Immature natural killer cell (primary cell): ENCODE measurements around the gene ADARB2. TPM values are rescaled to one million over a fixed set of nuclear protein-coding genes. Genes with fewer than 3 reads are reported as not detected.

Experiments
- DNase-seq, 3 donors: peaks; one replicate each; pipeline ENCODE4 v3.0.0; 2022; ENCODE audit warnings: mixed read lengths in 1 of 3
- H3K27ac Mint-ChIP-seq, 6 donors: one replicate each; pipeline ENCODE4 v1.8.0; 2020; ENCODE audit warnings: mixed read lengths in 6 of 6, mild to moderate bottlenecking in 5 of 6, inconsistent platforms in 4 of 6, moderate library complexity in 3 of 6
- H3K27me3 Mint-ChIP-seq, 3 donors: one replicate each; pipeline ENCODE4 v1.8.0; 2020 to 2021; ENCODE audit warnings: low read depth in 3 of 3, mild to moderate bottlenecking in 3 of 3, mixed read lengths in 3 of 3, moderate library complexity in 3 of 3, inconsistent platforms in 1 of 3
- H3K36me3 Mint-ChIP-seq, 3 donors: one replicate each; pipeline ENCODE4 v1.8.0; 2020; ENCODE audit warnings: mixed read lengths in 3 of 3, inconsistent platforms in 2 of 3, mild to moderate bottlenecking in 2 of 3
- H3K4me1 Mint-ChIP-seq, 2 donors: one replicate each; pipeline ENCODE4 v1.8.0; 2020; ENCODE audit warnings: inconsistent platforms in 2 of 2, mild to moderate bottlenecking in 2 of 2, mixed read lengths in 2 of 2, moderate library complexity in 1 of 2
- H3K4me3 Mint-ChIP-seq, 5 donors: one replicate each; pipeline ENCODE4 v1.8.0; 2020; ENCODE audit warnings: mild to moderate bottlenecking in 5 of 5, mixed read lengths in 5 of 5, inconsistent platforms in 3 of 5, moderate library complexity in 3 of 5
- H3K9me3 Mint-ChIP-seq, 6 donors: one replicate each; pipeline ENCODE4 v1.8.0; 2020; ENCODE audit warnings: mild to moderate bottlenecking in 6 of 6, mixed read lengths in 6 of 6, inconsistent platforms in 4 of 6, moderate library complexity in 3 of 6
- polyA plus RNA-seq, 3 donors: library from polyadenylated mRNA; unstranded; fragments of 300-500 nt; fragmentation: Illumina TruSeq; gene quantifications; one replicate each; pipeline ENCODE4 v1.2.3, GENCODE V29; 2021

The ADARB2 gene
- polyA plus RNA-seq, 3 donors from 2014 or later = 0.12 TPM; not detected in 2

DNA sequence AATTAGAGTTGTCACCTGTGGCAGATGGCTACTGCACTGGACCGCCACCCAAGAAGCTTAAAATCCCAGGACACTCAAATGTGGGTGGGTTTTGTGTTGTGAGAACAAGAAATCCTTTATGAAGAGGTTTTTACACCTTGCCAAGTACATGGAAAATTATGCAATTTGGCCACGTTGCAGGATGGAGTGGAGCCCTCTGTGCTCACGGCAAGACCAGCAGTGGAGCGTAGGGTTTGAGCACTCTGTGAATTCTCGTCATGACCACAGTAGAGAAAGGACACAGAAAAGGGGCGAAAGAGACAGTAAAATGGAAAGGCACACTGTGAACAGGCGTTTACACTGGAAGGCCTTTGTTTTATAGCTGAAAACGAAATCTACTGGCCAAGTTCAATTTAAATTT lies 222.6 kb downstream of the ADARB2 start:
- peaks cover 2 to 3% (median 3%) of the 10 kb centered on the region in 3 donors for H3K27me3 Mint-ChIP-seq
- H3K36me3 Mint-ChIP-seq = no peaks in the 10 kb centered on the region
- no peak overlapping the region for H3K4me3 Mint-ChIP-seq
- H3K9me3 Mint-ChIP-seq = peaks cover 0 to 2% (median 0%) of the 10 kb centered on the region in 6 donors
- H3K4me1 Mint-ChIP-seq = no peaks in the 10 kb centered on the region
- DNase-seq = no peak
- no peak overlapping the region for H3K27ac Mint-ChIP-seq

DNA sequence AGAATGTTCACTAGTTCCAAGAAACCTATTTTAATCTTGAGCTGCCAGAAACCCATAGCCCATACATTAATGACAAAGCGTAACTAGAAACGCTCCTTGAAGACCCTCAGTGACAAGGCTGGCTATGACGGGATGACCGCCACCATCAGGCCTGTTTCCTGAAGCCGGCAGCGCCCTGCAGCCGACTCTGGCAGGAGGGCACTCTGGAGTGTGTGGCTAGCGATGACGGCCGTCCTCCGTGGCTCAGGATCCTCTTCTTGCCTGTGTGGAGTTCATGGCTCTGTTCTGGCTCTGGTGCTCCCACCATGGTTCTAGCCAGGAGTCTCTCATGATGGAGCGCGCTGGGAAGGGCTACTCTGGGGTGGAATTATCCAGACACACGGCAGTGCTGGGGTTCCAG lies 224.1 kb downstream of the ADARB2 start:
- H3K36me3 Mint-ChIP-seq = no peaks in the 10 kb centered on the region
- H3K9me3 Mint-ChIP-seq = peaks cover 0 to 2% (median 0%) of the 10 kb centered on the region in 6 donors
- no peak for DNase-seq
- no peaks in the 10 kb centered on the region for H3K4me1 Mint-ChIP-seq
- H3K27me3 Mint-ChIP-seq = peaks cover 2 to 3% (median 3%) of the 10 kb centered on the region in 3 donors
- no peak overlapping the region for H3K4me3 Mint-ChIP-seq
- no peak overlapping the region for H3K27ac Mint-ChIP-seq

DNA sequence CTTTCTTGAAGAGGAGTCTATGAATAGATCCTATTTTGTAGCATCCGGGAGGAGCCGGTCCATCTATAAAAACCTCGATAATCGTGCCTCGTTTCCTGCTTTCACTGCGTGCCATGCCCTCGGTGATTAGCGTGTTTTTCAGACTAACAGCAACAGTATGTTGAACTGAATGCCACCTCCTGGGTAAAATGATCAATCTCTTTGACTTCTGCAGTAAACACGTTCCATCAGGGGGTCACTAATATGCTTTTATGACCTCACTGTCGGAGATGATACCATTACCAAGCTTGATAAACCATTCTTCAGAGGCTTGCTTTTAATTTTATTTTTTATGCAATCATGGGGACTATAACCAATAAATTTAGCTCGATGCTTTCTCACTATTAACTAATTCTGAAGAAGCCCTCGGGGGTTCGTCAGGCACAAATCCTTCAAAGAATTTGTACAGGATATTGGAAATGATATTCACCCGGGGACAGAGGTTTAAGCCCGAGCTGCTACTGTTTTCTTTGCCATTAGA lies 228.3 kb downstream of the ADARB2 start:
- Mint-ChIP-seq H3K27me3 (peaks cover 0 to 5% (median 0%) of the 10 kb centered on the region in 3 donors), H3K27ac (no peak overlapping the region), H3K4me1 (no peaks in the 10 kb centered on the region), H3K9me3 (peaks cover 0 to 5% (median 0%) of the 10 kb centered on the region in 6 donors), H3K4me3 (no peak overlapping the region), H3K36me3 (no peaks in the 10 kb centered on the region)
- DNase-seq = no peak

DNA sequence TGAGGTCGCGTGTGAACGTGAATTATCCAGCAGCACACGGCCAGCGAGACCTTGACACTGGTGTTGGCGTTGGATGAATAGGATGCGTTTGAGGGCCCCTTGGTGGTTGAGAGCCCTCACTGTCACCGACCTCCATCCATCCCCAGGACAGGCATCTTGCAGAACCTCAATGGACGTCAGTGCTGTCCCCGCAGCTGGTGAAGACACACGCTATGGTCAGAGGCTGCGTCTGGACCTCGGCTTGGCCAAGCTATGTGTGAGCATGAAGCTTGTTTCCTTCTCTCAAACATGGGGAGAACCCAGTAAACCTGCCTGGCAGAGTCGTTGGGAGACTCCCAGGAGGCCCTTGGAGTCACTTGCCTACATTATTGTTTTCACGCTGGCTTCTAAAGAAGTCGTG lies 229.2 kb downstream of the ADARB2 start:
- Mint-ChIP-seq H3K9me3 (peaks cover 0 to 5% (median 0%) of the 10 kb centered on the region in 6 donors), H3K27ac (no peak overlapping the region), H3K27me3 (peaks cover 0 to 3% (median 0%) of the 10 kb centered on the region in 3 donors), H3K36me3 (no peaks in the 10 kb centered on the region), H3K4me1 (no peaks in the 10 kb centered on the region), H3K4me3 (no peak overlapping the region)
- no peak for DNase-seq

DNA sequence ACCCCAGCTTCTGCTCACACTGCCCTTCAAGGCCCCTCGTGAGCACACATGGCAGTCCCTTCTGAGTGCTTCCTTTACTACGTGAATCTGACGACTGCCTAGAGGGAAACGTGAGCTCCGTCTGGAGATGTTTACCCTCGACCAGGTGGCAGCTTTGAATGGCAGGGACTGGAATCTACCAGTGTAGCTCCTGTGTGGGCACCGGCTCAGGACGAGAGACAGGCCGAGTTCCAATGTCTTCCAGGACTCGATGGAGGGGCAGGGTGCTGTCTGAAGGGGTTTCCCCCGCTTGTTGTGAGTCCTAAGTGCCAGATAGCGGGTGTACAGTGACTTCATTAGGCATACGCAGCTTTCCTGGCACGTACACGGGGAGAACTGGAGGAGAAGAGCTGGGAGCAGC lies 229.9 kb downstream of the ADARB2 start:
- Mint-ChIP-seq H3K9me3 (peaks cover 0 to 5% (median 0%) of the 10 kb centered on the region in 6 donors), H3K36me3 (no peaks in the 10 kb centered on the region), H3K27ac (no peak overlapping the region), H3K4me3 (no peak overlapping the region), H3K27me3 (peaks cover 0 to 3% (median 0%) of the 10 kb centered on the region in 3 donors), H3K4me1 (no peaks in the 10 kb centered on the region)
- DNase-seq = no peak

DNA sequence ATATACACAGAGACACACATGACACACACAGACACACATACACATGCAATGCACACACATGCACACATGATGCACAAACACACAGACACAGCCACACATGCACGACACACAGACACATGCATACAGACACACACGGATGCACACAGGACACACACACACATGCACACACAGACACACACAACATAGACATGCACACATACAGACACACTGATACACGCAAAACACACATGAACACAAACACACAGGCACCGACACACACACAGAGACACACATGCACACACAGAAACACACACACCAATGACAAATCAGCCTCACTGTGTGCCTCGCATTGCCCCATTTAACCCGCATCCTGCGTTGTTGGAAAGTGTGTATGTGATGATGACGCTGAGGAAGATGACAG lies 232.4 kb downstream of the ADARB2 start:
- H3K27me3 Mint-ChIP-seq = peaks cover 0 to 3% (median 0%) of the 10 kb centered on the region in 3 donors
- no peak overlapping the region for H3K4me3 Mint-ChIP-seq
- peaks cover 0 to 3% (median 0%) of the 10 kb centered on the region in 6 donors for H3K9me3 Mint-ChIP-seq
- no peaks in the 10 kb centered on the region for H3K36me3 Mint-ChIP-seq
- no peaks in the 10 kb centered on the region for H3K4me1 Mint-ChIP-seq
- H3K27ac Mint-ChIP-seq = no peak overlapping the region
- no peak for DNase-seq

DNA sequence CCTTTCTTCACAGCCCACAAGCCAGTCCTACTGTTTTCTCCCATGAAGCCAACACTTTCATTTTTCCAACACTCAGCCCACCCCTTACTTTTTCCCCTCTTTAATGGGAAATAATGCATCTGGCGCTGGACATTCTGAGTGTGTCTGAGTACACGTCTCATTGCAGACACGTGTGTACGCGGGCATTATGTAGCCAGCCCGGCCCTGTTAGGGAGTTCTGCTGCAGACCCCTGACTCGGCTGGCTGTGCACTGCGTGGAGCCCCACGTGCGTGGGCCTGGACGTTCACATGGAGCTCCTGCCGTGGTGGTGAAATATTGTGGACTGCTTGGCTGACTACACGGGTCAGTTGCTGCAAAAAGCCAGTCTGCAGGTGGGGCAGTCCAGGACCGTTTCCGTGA lies 233.0 kb downstream of the ADARB2 start:
- Mint-ChIP-seq H3K27me3 (peaks cover 0 to 3% (median 0%) of the 10 kb centered on the region in 3 donors), H3K4me3 (no peak overlapping the region), H3K9me3 (peaks cover 0 to 3% (median 0%) of the 10 kb centered on the region in 6 donors), H3K4me1 (no peaks in the 10 kb centered on the region), H3K27ac (no peak overlapping the region), H3K36me3 (no peaks in the 10 kb centered on the region)
- DNase-seq = no peak

DNA sequence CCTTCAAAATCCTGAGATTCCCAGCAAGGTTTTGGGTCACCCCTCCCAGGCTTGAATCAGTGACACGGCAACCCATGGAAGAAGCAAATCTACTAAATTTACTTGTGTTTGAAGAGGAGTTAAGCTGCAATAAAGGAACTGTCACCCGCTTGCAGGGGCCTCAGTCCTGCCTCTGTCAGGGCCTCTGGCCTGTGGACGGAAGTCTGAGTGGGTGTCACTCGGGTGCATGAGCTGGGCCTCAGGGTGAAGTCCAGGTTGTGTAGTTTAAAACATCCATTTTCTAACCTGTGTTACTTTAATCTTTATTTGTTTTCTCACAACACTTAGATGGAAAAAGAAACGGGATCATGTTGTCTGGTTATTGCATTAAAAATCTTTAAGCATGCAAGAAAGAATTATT lies 234.9 kb downstream of the ADARB2 start:
- Mint-ChIP-seq H3K36me3 (no peaks in the 10 kb centered on the region), H3K27ac (no peak overlapping the region), H3K27me3 (peaks cover 0 to 3% (median 0%) of the 10 kb centered on the region in 3 donors), H3K4me3 (no peak overlapping the region), H3K9me3 (peaks cover 0 to 3% (median 0%) of the 10 kb centered on the region in 6 donors), H3K4me1 (no peaks in the 10 kb centered on the region)
- no peak for DNase-seq

DNA sequence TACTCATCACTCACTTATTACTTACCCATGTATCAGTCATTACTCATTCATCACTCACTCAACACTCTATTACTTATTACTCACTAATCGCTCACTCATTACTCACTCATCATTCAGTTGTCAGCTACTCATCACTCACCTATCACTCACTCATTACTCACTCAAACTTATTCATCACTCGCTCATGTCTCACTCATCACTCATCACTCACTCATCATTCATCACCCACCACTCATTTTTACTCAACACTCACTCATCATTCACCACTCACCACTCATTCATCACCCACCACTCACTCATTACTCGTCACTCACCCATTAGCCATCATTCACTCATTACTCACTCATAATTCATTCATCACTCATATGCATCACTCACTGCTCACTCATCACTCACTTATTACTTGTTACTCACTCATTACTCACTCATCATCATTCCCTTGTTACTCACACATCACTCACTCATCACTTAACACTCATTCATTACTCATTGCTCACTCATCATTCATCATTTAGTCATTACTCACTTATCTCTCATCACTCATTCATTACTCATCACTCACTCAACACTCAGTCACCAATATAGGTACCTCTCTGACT lies 237.9 kb downstream of the ADARB2 start:
- Mint-ChIP-seq H3K9me3 (no peaks in the 10 kb centered on the region), H3K36me3 (no peaks in the 10 kb centered on the region), H3K4me3 (no peak overlapping the region), H3K4me1 (no peaks in the 10 kb centered on the region), H3K27me3 (no peaks in the 10 kb centered on the region), H3K27ac (no peak overlapping the region)
- DNase-seq = no peak

DNA sequence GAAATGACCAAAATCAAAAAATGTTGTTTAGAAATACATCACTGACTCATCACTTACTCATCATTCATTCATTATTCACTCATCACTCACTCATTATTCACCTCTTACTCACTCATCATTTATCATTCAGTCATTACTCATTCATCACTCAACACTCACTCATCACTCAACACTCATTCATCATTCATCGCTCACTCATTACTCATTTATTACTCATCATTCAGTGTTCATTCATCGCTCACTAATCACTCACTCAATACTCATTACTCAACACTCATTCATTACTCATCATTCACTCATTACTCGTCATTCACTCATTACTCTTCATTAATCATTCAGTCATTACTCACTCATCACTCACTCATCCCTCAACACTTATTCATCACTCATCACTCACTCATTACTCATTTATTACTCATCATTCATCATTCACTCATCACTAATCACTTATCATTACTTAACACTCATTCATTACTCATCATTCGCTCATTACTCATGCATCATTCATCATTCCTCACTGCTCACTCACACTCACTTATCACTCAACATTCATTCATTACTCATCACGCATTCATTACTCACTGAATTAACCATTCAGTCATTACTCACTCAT lies 238.5 kb downstream of the ADARB2 start:
- H3K4me3 Mint-ChIP-seq = no peak overlapping the region
- DNase-seq = no peak
- no peaks in the 10 kb centered on the region for H3K9me3 Mint-ChIP-seq
- no peaks in the 10 kb centered on the region for H3K27me3 Mint-ChIP-seq
- H3K36me3 Mint-ChIP-seq = no peaks in the 10 kb centered on the region
- no peaks in the 10 kb centered on the region for H3K4me1 Mint-ChIP-seq
- no peak overlapping the region for H3K27ac Mint-ChIP-seq

DNA sequence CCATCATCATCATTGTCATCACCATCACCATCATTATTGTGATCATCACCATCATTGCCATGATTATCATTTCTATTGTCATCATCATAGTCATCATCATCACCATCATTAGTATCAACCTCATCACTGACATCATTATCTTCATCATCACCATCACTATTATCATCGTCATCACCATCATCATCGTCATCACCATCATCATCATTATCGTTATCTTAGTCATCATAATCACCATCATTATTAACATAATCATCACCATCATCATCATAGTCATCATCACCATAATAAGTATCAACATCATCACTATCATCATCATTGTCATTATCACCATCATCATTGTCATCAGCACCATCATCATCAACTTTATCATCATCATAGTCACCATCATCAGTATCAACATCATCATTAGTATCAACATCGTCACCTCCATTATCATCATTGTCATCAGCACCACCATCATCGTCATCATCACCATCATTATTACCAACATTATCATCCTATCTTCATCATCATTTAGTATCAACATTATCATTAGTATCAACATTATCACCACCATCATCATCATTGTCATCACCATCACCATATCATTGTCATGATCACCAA lies 241.3 kb downstream of the ADARB2 start:
- H3K4me3 Mint-ChIP-seq = no peak overlapping the region
- no peaks in the 10 kb centered on the region for H3K9me3 Mint-ChIP-seq
- H3K36me3 Mint-ChIP-seq = no peaks in the 10 kb centered on the region
- H3K27me3 Mint-ChIP-seq = no peaks in the 10 kb centered on the region
- no peak overlapping the region for H3K27ac Mint-ChIP-seq
- H3K4me1 Mint-ChIP-seq = no peaks in the 10 kb centered on the region
- DNase-seq = no peak

DNA sequence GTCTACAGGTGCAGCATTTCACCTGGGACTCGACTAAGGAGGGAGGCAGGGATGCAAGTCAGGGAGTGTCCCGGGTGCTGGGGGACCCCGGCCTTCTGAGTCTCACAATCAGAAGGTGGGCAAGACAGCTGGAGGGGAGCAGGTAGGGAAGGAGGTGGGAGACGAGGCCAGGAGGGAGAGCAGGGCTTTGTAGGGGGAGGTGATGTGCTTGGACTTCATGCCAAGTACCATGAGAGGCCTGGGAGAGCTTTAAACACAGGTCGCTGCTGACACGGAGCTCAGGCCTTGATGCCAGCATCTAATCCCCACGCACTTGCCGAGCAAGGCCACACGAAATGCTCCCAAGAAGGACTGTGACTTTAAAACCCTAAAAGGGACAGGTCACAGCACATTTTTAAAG lies 244.7 kb downstream of the ADARB2 start:
- H3K4me3 Mint-ChIP-seq = no peak overlapping the region
- no peak overlapping the region for H3K27ac Mint-ChIP-seq
- H3K36me3 Mint-ChIP-seq = no peaks in the 10 kb centered on the region

DNA sequence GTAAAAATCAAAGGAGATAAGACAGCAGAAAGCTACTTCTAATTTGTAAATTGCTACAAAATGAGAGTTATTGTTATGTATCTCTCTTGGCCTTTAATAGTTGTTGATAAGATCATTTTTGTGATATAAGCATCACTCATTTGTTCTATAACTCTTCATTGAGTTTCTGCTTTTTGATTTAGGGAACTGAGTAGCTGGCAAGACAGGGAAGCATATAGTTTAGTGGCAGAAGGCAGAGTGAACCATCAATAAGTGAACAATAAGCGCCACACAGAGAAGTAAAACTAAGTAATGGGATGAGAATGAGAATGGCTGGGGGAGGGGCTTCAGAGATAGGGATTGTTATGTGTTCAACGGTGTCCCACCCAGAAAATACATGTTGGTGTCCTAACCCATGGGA lies 245.4 kb downstream of the ADARB2 start:
- Mint-ChIP-seq H3K4me3 (no peak overlapping the region), H3K27ac (no peak overlapping the region), H3K27me3 (no peaks in the 10 kb centered on the region), H3K4me1 (no peaks in the 10 kb centered on the region), H3K9me3 (no peaks in the 10 kb centered on the region), H3K36me3 (no peaks in the 10 kb centered on the region)
- no peak for DNase-seq

More for the DNA sequence above, 244.7 kb downstream of the ADARB2 start:
- DNase-seq = no peak
- no peaks in the 10 kb centered on the region for H3K27me3 Mint-ChIP-seq
- no peaks in the 10 kb centered on the region for H3K4me1 Mint-ChIP-seq
- H3K9me3 Mint-ChIP-seq = no peaks in the 10 kb centered on the region

DNA sequence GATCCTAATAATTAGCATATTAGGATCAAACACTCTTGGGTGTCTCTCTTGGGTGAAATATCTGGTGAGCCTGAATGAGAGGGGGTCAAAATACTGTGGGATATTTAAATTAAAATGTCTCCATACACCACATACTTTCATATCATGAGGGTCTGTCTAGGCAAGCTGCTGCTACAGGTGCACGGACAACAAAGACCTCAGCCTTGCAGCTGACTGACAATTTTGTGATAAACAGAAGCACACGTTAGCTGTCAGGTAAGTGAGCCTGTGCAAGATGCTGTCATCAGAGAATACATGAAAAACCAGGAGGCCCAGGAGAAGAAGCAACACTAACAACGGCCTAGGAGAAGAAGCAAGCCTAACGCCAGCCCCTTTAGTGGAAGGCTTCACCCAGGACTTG lies 247.5 kb downstream of the ADARB2 start:
- Mint-ChIP-seq H3K27me3 (peaks cover 0 to 2% (median 0%) of the 10 kb centered on the region in 3 donors), H3K27ac (no peak overlapping the region), H3K4me1 (no peaks in the 10 kb centered on the region), H3K36me3 (no peaks in the 10 kb centered on the region), H3K9me3 (no peaks in the 10 kb centered on the region), H3K4me3 (no peak overlapping the region)
- no peak for DNase-seq
